K562 (cell line): ENCODE measurements around the gene DGKA. TPM values are rescaled to one million over a fixed set of nuclear protein-coding genes. Genes with fewer than 3 reads are reported as not detected.

Source experiments
- ARID1B ChIP-seq: fragments of 450-650 bp; IDR thresholded peaks from 2 replicates; pipeline ENCODE4 v1.6.1; 2016; ENCODE audit warnings: antibody characterized with exemption, mild to moderate bottlenecking, inconsistent platforms
- ARNT ChIP-seq, 2 experiments: fragments of 450-650 bp; IDR thresholded peaks; 2 replicates each; pipeline ENCODE4 v1.6.1; 2016; ENCODE audit warnings: mild to moderate bottlenecking in 1 of 2
- GATAD2B ChIP-seq: fragments of 450-650 bp; IDR thresholded peaks from 2 replicates; pipeline ENCODE4 v1.6.1; 2017; ENCODE audit warnings: mild to moderate bottlenecking, borderline replicate concordance
- KDM4B ChIP-seq, 2 experiments: fragments of 450-650 bp in 1 of 2; sonication (generic) in 1 of 2; IDR thresholded peaks; 2 replicates each; pipeline ENCODE4 v1.6.1; 2016 to 2017; ENCODE audit warnings: borderline replicate concordance in 2 of 2, antibody characterized with exemption in 1 of 2, low read depth in 1 of 2, mild to moderate bottlenecking in 1 of 2
- KDM5B ChIP-seq: fragments of 200-600 bp; sonication (generic); IDR thresholded peaks from 2 replicates; pipeline ENCODE4 v1.6.1; 2012; ENCODE audit warnings: low read depth, mild to moderate bottlenecking, moderate library complexity, low read length, control low read depth, inconsistent platforms; ENCODE audit not compliant: insufficient replicate concordance
- KLF6 ChIP-seq: fragments of 250-450 bp; sonication (Bioruptor Pico); IDR thresholded peaks from 2 replicates; pipeline ENCODE4 v1.4.0; 2020; ENCODE audit warnings: mild to moderate bottlenecking, moderate library complexity, borderline replicate concordance
- MAFG ChIP-seq: fragments of 450-650 bp; conservative IDR thresholded peaks from 2 replicates; pipeline ENCODE4 v1.6.1; 2016; ENCODE audit warnings: missing genetic modification characterization, missing compliant biosample characterization
- MTA2 ChIP-seq: fragments of 450-650 bp; IDR thresholded peaks from 2 replicates; pipeline ENCODE4 v1.6.1; 2016; ENCODE audit warnings: low read depth
- MYNN ChIP-seq, 2 experiments: sonication (generic); formaldehyde crosslinking in 1 of 2; IDR thresholded peaks; 2 replicates each; pipeline versions ENCODE4 v1.5.0 to v1.6.1; 2016 to 2020; ENCODE audit warnings: antibody characterized with exemption in 1 of 2, missing genetic modification reagents in 1 of 2
- NFIC ChIP-seq: fragments of 450-650 bp; IDR thresholded peaks from 2 replicates; pipeline ENCODE4 v1.6.1; 2017; ENCODE audit warnings: mild to moderate bottlenecking, inconsistent platforms
- NFIX ChIP-seq: fragments of 250-450 bp; sonication (Bioruptor Pico); IDR thresholded peaks from 2 replicates; pipeline ENCODE4 v1.4.0; 2020; ENCODE audit warnings: low read depth, mild to moderate bottlenecking, moderate library complexity
- NR2C1 ChIP-seq, 2 experiments: fragments of 450-650 bp; IDR thresholded peaks; 2 replicates each; pipeline ENCODE4 v1.6.1; 2017; ENCODE audit warnings: mild to moderate bottlenecking in 2 of 2, antibody characterized with exemption in 1 of 2, inconsistent platforms in 1 of 2, missing compliant biosample characterization in 1 of 2, missing genetic modification characterization in 1 of 2
- NR4A1 ChIP-seq, 2 experiments: fragments of 250-450 bp in 1 of 2; fragments of 450-650 bp in 1 of 2; sonication (Bioruptor Pico) in 1 of 2; IDR thresholded peaks; 2 replicates each; pipeline versions ENCODE4 v1.4.0 to v1.6.1; 2016 to 2020; ENCODE audit warnings: mild to moderate bottlenecking in 2 of 2, missing compliant biosample characterization in 1 of 2, missing genetic modification characterization in 1 of 2, moderate library complexity in 1 of 2
- NRF1 ChIP-seq, 2 experiments: fragments of 450-650 bp; IDR thresholded peaks in 1 of 2; conservative IDR thresholded peaks in 1 of 2; 2 replicates each; pipeline ENCODE4 v1.6.1; 2014; ENCODE audit warnings: mild to moderate bottlenecking in 2 of 2
- PCBP2 ChIP-seq: fragments of 200-400 bp; formaldehyde crosslinking; IDR thresholded peaks from 2 replicates; pipeline ENCODE4 v1.6.1; 2018; ENCODE audit warnings: low read length, low read depth, mild to moderate bottlenecking, moderate library complexity; ENCODE audit not compliant: poor library complexity, severe bottlenecking
- PPARD ChIP-seq: fragments of 250-450 bp; sonication (Bioruptor Pico); IDR thresholded peaks from 2 replicates; pipeline ENCODE4 v1.8.0; 2022; ENCODE audit warnings: inconsistent platforms, mild to moderate bottlenecking, moderate library complexity
- RBM15 ChIP-seq: fragments of 200-400 bp; formaldehyde crosslinking; IDR thresholded peaks from 2 replicates; pipeline ENCODE4 v1.6.1; 2018; ENCODE audit warnings: mild to moderate bottlenecking, low read length, moderate library complexity; ENCODE audit not compliant: insufficient read depth
- SIN3A ChIP-seq, 2 experiments: fragments of 150-350 bp in 1 of 2; IDR thresholded peaks; 2 replicates each; pipeline ENCODE4 v1.6.1; 2011 to 2016; ENCODE audit warnings: borderline replicate concordance in 2 of 2, low read depth in 2 of 2, low read length in 2 of 2, mild to moderate bottlenecking in 2 of 2, moderate library complexity in 2 of 2; ENCODE audit not compliant: control insufficient read depth in 1 of 2
- TAF9B ChIP-seq: fragments of 450-650 bp; IDR thresholded peaks from 2 replicates; pipeline ENCODE4 v1.6.1; 2018; ENCODE audit warnings: mild to moderate bottlenecking; ENCODE audit not compliant: partially characterized antibody
- WHSC1 ChIP-seq: IDR thresholded peaks from one replicate; pipeline ENCODE4 v1.6.1; 2012; ENCODE audit warnings: low read length, control low read depth, inconsistent platforms
- XRCC5 ChIP-seq: fragments of 200-400 bp; formaldehyde crosslinking; IDR thresholded peaks from 2 replicates; pipeline ENCODE4 v1.6.1; 2017; ENCODE audit warnings: low read depth, mild to moderate bottlenecking, low read length
- ZNF57 ChIP-seq: fragments of 450-650 bp; formaldehyde crosslinking; IDR thresholded peaks from 2 replicates; pipeline ENCODE4 v1.4.0; 2020; ENCODE audit warnings: mild to moderate bottlenecking, moderate library complexity
- ZNF785 ChIP-seq: fragments of 250-450 bp; sonication (Bioruptor Pico); IDR thresholded peaks from 2 replicates; pipeline ENCODE4 v1.4.0; 2020; ENCODE audit warnings: mild to moderate bottlenecking
- polyA plus RNA-seq, 8 experiments: library from polyadenylated mRNA; depleted of rRNA in 4 of 8; stranded (reverse) in 5 of 8; unstranded in 3 of 8; fragments of >200 nt; fragmentation: Nextera tagmentation in 2 of 8; fragmentation: Illumina TruSeq in 1 of 8; extraction: Ambion mirVana in 2 of 8; extraction: Trizol in 1 of 8; gene quantifications; 2 replicates each; pipeline versions ENCODE4 v1.2.1 to v1.2.3, GENCODE V29; 2011 to 2014; ENCODE audit warnings: inconsistent platforms in 1 of 8, missing spikeins in 1 of 8
- total RNA-seq, 7 experiments: library from RNA; depleted of rRNA in 6 of 7; stranded (reverse); fragments of >200 nt in 6 of 7; fragmentation: Illumina TruSeq in 2 of 7; extraction: Trizol in 2 of 7; gene quantifications; 2 replicates each; pipeline versions ENCODE4 v1.2.1 to v1.2.3, GENCODE V29; 2011 to 2021; ENCODE audit warnings: low replicate concordance in 1 of 7
- TF ChIP-seq, protein P1 (sequence below): IDR thresholded peaks from 2 replicates; pipeline ENCODE4 v1.6.1; 2011; ENCODE audit not compliant: insufficient read length; ENCODE audit errors: extremely low read depth
- TF ChIP-seq, protein P2 (sequence below): sonication (generic); formaldehyde crosslinking; IDR thresholded peaks from 2 replicates; pipeline ENCODE4 v1.8.1; 2022; ENCODE audit warnings: missing genetic modification reagents
- TF ChIP-seq, protein P3 (sequence below): fragments of 450-650 bp; IDR thresholded peaks from 2 replicates; pipeline ENCODE4 v1.6.1; 2016; ENCODE audit warnings: low read depth, mild to moderate bottlenecking, moderate library complexity

DGKA gene
- total and polyA plus RNA-seq, 9 of the 15 experiments (the other 6 are each of a cell fraction or from before 2014, with no cell fraction given): 3.4 to 12.4 (median 6.2) TPM

- TF ChIP-seq NR2C1 (IDR thresholded peaks at IDR 0.05) (peak; percentile 76), NR2C1 (tag; IDR thresholded peaks at IDR 0.05) (peak; percentile 57; the same call in 1 of the 2 replicates), ZNF57 (CRISPR knock-in tag) (no peak), MAFG (tag) (no peak), MYNN (IDR thresholded peaks at IDR 0.05) (peak; percentile 37; the same call in 1 of the 2 replicates), MYNN (CRISPR knock-in tag; IDR thresholded peaks at IDR 0.05) (no peak), ARNT (IDR thresholded peaks at IDR 0.05) (no peak), NR4A1 (CRISPR knock-in tag; IDR thresholded peaks at IDR 0.05) (no peak), NR4A1 (tag; IDR thresholded peaks at IDR 0.05) (no peak), ARID1B (peak; percentile 48; the same call in 1 of the 2 replicates), NRF1 (conservative IDR thresholded peaks at IDR 0.05 in 1 of 2, IDR thresholded peaks at IDR 0.05 in 1 of 2) (peak; percentile 67 to 72), KDM5B (peak; percentile 58), WHSC1 (no peak), KDM4B (IDR thresholded peaks at IDR 0.05; ENCODE audit: borderline replicate concordance in 2 of 2, low read depth in 1 of 2) (no peak), RBM15 (no peak), MTA2 (no peak), PCBP2 (no peak), PPARD (no peak), NFIC (no peak), XRCC5 (no peak; the same call in 1 of the 2 replicates), ZNF785 (no peak), GATAD2B (no peak), TAF9B (no peak), SIN3A (IDR thresholded peaks at IDR 0.05; ENCODE audit: borderline replicate concordance in 2 of 2, control insufficient read depth in 1 of 2, low read depth in 2 of 2, low read length in 2 of 2) (peak in 1 of 2 experiments; percentile 70; a peak in 1 of 4 replicates), KLF6 (CRISPR knock-in tag) (no peak), NFIX (CRISPR knock-in tag) (no peak)
- TF ChIP-seq, protein P1, sequence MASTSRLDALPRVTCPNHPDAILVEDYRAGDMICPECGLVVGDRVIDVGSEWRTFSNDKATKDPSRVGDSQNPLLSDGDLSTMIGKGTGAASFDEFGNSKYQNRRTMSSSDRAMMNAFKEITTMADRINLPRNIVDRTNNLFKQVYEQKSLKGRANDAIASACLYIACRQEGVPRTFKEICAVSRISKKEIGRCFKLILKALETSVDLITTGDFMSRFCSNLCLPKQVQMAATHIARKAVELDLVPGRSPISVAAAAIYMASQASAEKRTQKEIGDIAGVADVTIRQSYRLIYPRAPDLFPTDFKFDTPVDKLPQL: no peak
- TF ChIP-seq, protein P2, sequence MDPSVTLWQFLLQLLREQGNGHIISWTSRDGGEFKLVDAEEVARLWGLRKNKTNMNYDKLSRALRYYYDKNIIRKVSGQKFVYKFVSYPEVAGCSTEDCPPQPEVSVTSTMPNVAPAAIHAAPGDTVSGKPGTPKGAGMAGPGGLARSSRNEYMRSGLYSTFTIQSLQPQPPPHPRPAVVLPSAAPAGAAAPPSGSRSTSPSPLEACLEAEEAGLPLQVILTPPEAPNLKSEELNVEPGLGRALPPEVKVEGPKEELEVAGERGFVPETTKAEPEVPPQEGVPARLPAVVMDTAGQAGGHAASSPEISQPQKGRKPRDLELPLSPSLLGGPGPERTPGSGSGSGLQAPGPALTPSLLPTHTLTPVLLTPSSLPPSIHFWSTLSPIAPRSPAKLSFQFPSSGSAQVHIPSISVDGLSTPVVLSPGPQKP (CRISPR knock-in tag): no peak
- TF ChIP-seq, protein P3, sequence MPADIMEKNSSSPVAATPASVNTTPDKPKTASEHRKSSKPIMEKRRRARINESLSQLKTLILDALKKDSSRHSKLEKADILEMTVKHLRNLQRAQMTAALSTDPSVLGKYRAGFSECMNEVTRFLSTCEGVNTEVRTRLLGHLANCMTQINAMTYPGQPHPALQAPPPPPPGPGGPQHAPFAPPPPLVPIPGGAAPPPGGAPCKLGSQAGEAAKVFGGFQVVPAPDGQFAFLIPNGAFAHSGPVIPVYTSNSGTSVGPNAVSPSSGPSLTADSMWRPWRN: no peak
Observed at GRCh38 chr12:55996715-55997534, 66.0 kb downstream of the DGKA start, which contains the start of gene SUOX (continued).
